Endometrial microvascular endothelial cells (primary cell): ENCODE measurements around the gene ARSB. TPM values are rescaled to one million over a fixed set of nuclear protein-coding genes. Genes with fewer than 3 reads are reported as not detected.

Experiments
- total RNA-seq: library from RNA; depleted of rRNA; stranded (reverse); fragments of >200 nt; gene quantifications from one replicate; pipeline ENCODE4 v1.2.3, GENCODE V29; 2015; ENCODE audit errors: inconsistent ontology term

ARSB gene
- total RNA-seq, 1 donor from 2014 or later, result 20.3 TPM

Other genes starting within 250 kb of the ARSB start
- gene DMGDH, start 84.4 kb upstream of the ARSB start, total RNA-seq, result not detected
- 1.7 TPM for gene BHMT2, start 84.5 kb upstream of the ARSB start, total RNA-seq
- gene BHMT, start 126.5 kb upstream of the ARSB start, total RNA-seq, result not detected